GM21390 (cell line): Measurements from ENCODE around the gene SLC6A1.

ENCODE experiments used
- ATAC-seq: cut with Tn5 transposase; IDR thresholded peaks from one replicate; pipeline ENCODE4 v1.9.1; 2021; ENCODE audit not compliant: unreplicated experiment

The SLC6A1 gene

DNA sequence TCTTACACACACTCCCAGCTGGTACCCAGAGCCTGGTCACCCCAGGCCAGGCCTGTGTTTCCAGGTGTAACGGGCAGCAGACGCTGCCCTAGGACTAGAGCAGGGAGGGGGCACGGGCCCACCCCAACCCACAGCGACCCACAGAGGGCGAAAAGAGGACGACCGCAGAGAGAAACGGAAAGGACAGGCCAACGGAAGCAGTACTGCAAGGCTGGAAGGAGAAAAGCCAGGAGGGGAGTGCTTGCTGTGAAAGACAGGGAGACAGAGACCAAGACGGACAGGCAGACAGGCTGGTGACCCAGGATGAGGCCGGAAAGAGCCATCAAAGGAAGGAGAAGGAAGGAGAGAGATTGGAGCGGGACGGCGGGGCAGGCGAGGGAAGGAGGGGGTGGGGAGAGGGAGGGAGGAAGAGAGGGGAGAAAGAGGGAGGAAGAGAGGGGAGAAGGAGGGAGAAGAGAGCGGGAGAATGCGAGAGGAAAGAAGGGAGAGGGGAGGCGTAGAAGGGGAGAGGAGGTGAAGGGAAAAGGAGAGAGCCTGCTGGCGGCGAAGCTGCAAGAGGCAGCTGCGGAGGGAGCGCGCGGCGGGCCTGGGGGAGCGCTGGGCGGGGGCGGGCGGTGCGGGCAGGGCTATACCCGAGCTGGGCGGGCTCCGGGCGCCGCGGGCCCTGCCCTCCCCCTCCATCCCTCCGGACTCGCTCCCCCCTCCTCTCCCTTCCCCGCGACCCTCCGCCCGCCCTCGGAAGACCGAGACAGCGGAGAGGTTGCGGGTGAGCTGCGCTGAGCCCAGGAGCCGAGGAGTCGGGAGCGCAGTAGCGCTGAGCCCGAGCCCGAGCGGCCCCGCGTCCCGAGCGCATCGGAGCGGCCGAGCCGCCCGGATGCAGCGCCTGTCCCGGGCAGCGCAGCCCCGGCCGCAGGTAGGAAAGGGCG is at the start of gene SLC6A1:
TSS of gene SLC6A1 (plus strand) at position 732 of the 926 bp plus-strand sequence. CDS start 24,464 bp downstream, outside the sequence.
- ATAC-seq: no peak

DNA sequence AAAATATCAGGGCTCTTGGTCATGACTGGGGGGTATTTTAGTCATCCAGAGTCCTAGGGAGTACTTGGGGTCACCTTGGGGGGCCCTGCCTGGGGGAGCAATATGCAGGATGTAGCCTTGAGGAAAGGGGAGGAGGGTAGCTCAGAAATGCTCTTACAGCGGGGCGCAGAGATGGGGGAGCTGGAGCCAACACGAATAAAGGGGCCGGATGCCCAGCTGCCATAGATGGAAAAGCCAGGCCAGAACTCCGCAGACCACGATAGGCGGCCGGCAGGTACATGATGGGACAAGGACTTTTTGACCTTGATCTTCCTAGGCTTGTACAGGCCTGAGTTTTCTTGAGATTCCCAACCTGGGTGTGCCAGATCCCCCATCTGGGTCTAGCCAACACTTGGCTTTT is 47.7 kb upstream of the SLC6A1 start:
- ATAC-seq: no peak

DNA sequence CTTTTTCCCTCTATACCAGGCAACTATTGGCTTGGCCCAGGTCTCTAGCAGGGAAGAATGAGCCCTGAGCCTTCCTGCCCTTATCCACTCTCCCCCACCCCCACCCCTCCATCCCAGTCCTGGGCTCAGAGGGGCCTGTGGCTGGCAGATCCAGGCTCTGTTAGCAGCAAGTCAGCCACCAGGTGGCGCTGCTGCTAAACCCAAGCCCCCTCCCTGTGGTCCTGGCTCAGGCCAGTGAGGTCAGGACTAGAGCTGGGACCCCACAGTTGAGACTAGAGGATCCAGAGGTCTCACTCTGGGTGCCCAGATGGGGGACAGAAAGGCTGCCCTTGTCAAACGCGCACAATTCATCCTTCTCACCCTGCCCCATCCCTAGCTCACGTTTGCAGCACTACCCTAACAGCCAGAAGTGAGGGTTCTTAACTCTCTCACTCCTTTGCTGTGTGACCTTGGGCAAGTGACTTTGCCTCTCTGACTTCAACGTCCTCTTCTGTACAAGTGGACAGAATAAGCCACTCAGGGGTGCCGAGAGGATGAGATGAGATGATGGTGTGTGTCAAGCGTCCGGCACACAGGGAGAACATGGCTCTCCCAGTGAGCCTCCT is 46.8 kb upstream of the SLC6A1 start:
- ATAC-seq: no peak

DNA sequence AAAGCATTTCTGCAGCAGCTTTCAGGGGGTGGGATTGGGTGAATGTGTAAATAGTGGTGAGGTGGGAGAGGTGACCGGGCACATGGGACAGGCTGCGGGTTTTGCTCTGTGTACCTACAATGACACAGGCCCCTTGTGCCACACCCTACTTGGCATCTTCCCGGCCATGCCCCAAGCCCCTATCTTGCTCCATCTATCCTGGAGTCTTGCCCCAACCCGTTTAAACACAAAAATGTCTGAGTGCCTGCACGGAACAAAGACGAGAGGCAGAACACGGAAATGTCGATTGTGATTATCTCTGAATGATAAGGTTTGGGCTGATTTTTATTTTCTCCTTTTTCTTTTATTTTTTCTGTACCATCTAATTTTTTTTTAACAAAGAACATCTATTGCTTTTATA is 46.0 kb upstream of the SLC6A1 start:
- no peak for ATAC-seq

DNA sequence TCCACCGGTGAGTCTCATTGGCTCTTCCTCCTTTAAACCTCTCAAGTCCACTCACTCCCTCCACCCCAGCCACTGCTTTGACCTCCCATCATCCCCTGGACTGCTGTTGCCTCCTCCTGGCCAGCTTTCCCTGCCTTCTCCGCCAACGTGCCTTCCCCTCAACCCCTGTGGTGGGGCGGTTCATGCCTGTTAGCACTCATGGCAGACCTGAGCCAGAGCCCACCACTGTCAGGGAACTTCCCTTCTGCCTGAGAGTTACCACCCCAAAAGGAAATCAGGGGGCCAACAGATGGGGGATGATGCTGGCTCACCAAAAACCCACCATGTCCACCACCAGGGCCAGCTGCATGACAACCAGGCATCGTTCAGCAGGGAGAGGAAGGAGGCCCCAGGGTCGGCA is 44.2 kb upstream of the SLC6A1 start:
- ATAC-seq: no peak

DNA sequence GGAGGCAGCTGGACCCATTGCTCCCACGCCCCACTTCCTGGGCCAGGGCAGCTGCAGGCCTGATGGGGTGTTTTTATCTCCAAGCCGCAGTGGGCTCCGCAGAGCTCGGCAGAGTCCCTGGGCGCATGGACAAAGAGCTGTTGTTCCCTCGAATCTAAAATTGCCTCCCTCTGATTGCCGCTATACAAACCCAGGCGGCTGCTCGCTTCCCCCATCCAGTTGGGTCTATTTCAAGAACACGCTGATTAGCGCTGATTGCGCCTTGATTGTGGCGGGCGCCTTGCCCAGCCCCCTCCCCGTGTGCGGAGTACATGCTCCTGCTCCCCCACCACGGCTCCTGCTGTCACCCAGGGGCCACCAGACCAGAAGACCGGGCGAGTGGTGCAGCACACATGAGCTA is 43.4 kb upstream of the SLC6A1 start:
- no peak for ATAC-seq

DNA sequence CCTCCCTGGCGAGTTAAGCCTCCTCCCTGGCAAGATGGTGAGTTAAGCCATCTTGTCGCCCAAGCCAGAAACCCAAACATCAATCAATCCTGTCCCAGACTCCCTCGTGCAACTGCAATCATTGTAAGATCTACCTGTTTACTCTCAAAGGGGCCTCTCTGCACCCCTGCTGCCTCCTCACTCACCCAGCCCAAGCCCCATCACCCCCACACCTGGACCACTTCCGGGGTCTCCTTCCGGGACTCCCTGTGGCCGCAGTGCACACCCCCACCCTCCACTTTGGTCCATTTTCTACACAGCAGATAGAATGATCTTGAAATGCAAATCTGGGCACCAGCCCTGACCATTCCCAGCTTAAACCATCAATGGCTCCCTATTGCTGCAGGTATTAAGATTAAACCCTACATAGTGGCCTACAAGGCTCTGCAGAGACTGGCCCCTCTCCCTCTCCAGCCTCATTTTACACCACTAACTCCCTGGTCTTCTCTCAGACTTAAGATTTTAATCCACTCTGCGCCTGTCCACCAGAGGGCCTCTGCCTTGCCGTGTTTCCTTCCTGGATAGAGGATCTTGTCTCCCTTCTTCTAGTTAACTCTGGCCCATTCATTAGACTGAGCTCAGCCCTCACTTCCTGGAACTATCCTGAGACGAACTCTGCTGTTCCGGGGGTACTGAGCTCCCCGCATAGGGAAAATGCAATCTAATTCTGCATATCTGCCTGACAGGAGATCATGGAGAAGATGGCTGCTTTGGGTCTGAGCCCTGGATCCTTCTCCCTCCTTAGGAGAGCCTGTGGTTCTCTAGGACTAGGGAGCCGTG is 41.9 kb upstream of the SLC6A1 start:
- ATAC-seq: no peak

DNA sequence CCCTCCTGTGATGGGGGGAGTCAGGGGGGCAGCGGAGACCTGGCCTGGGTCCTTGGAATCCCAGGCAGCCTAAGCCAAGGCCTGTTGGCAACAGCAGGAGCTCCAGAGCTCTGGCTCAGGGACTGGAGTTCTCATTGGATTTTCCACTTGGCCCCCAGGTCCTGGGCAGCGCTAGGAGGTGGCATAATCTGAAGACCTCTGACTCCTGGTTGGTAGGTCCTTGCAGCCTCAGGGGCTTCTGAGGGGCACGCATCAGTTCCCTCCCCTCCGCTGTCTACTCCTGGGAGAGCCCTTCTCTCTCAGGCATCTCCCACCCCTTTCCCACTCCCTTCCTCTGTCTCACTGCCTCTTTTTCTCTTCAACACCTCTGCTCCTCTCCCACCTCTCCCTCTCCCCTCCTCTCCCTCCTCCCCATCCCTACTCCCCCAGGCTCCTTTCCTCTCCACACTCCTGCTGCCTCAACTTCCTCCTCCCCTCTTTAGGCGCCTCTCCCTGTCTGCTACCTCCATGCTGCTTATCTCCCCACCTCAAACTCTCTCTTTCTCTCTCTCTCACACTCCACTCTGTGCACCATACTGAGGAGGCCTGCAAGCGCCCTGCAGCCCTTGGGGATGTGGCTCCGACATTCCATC is 41.1 kb upstream of the SLC6A1 start:
- ATAC-seq: no peak

DNA sequence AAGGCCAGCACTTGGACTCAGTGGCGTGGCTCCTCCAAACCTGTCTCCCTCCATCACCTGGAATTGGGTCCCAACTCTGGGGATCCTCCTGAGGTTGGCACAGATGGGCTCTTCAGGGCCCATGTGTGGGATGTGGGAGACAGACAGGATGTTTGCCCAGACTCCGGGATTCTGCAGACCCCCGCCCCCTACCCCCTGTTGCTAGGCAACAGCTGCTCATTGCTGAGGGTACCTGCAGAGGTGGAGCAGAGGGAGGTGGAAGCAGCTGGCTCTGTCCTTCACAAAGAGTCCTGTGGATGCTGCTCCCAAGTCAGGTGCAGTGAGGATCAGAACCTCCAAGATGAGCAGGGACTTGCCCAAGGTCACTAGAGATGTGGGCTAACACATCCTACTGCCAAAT is 40.0 kb upstream of the SLC6A1 start:
- ATAC-seq: no peak

DNA sequence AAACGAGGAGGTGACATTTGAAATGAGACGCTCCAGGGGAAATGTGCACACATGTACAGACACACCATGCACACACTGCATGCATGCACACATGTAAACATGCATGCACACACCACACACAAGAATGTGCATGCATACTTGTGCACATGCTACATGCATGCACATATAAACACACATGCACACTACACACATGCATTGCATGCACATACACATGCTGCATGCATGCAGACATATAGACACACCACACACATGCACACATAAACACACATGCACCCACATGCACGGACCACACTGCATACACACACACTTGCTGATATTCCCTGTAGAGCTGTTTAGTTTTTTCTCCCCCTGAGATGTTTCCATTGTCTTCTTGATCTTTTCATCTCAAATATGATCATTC is 37.8 kb upstream of the SLC6A1 start:
- no peak for ATAC-seq

DNA sequence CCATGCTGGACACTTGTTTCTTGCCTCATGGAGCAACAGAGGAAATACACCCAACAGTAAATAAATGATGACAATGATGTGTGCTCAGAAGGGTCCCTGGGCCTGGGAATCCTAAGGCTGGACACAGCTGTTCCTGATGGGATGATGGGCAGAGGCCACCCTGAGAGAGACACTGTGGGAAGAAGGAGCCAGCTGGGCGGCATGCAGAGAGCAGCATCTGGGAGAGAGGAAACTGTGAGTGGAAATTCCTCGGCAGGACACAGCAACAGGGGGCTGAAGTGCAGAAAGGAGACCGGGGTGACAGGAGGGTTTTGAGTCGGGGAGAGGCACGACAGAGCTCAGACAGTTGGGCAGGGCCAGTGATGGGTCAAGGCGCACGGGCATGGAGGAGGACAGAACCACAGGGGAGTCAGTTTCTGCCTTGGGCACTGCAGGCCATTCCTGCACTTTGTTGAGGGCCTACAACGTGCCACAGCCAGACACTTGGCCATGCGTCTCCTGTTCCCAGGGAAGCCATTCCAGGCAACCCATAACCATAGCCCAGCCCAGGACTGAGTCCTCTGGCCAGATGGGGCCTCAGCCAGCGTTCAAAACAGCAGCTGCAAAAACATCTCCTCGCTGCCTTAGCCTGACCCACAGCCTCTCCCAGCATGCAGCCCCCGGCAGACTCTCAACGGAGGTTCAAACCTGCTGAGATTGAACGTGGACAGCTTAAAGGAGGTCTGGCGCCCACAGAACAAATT is 36.7 kb upstream of the SLC6A1 start:
- ATAC-seq: no peak

DNA sequence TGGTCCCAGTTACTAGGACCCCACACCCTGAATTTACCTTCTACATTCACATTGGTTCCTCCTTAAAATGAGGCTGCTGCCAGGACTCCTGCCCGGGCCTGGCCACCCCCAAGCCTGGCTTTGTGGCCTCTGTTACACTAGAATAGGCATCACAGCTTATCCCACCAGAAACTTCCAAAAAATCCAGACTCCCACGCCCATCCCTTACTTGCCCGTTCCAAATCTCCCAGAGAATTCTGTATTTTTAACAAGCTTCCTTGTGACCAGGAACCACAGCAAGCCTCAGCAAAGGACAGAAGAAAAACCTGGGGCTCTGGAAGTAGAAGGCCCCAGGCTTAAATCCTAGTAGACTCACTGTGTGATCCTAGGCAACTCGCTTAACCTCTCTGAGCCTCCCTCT is 36.0 kb upstream of the SLC6A1 start:
- ATAC-seq: no peak

DNA sequence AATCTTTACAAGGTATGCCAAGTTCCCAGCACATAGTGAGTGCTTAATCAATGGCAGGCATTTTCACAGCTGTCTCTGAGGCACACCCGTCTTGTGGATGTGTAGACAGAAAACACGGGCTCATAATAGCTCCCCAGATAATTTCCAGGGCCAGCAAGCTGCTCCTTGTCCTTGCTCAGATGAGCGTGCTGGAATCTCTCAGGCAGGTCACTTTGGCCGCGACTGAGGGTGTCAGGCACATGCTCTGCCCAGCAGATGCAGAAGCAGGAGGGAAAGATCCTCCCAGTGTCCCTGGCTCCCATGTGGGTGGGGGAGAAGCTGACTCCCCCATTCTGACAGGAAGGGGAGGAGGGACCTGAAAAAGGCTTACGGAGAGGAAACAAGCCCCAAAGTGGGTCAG is 35.6 kb upstream of the SLC6A1 start:
- no peak for ATAC-seq

DNA sequence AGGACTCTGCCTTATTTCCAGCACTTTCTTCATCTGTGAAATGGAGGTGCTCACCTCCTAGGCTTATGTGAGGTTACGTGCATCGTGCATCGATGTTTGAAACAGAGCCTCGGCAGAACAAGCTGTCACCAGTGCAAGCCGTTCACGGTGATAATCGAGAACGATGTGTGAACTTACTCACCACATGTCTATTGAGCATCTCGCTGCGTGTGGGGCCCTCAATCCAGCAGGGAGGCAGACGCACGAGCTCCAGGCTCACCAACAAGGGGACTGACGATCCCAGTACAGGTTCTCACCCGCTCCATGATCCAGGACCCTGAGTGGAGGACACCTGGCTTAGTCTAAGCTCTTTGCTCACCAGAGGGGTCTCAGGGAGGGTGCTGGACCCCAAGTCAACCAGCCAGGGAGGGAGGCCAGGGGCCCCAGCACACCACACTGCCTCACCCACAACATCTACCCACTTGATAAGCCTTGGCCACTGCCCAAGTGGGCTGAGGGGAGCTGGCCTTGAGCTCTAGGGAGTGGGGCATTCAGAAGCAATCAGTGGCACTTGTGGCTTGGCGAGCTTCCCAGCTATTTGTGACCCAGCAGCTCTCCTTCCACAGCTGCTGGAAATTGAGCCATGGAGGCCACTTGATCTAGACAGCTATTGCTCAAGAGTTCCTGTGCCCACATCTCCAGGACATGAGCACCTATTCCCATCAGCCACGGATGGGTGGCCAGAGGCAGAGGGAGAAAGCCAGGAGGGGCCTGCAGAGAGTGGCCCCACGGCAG is 34.4 kb upstream of the SLC6A1 start:
- ATAC-seq: no peak

DNA sequence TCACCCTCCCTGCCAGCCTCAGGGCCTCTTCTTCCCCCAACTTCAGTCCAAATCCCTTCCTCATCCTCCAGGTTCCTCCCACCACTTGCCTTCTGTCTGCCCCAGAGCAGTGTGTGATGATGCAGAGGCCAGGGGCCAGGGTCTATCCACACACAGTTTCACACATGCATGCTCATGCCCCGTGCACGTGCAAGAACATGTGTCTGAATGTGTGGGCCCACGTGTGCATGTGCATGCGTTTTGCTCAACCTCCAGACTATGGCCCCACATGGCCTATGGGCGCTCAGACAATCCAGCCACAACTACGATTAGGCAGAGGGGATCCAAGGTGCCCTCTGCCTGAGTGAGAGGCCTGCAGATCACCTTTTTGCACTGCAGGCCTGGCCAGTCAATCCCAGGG is 32.3 kb upstream of the SLC6A1 start:
- no peak for ATAC-seq

DNA sequence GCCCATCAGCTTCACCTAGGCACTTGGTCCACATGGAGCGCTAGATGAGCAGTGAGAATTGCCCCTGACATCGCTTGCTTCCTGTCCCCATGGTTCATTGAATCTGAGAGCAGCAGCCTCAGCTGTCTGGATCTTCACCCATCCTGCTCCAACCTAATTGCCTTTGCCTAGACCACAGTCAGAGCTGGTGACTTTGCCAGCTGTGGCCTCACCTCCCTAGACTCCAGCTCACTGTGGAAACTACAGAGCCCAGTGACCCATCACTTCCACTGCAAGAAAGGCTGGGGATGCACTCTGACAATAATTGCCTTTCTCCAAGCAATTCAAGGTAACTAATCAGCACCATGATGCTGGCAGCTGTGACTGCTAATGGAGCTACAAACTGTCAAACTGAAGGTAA is 30.6 kb upstream of the SLC6A1 start:
- ATAC-seq: no peak

DNA sequence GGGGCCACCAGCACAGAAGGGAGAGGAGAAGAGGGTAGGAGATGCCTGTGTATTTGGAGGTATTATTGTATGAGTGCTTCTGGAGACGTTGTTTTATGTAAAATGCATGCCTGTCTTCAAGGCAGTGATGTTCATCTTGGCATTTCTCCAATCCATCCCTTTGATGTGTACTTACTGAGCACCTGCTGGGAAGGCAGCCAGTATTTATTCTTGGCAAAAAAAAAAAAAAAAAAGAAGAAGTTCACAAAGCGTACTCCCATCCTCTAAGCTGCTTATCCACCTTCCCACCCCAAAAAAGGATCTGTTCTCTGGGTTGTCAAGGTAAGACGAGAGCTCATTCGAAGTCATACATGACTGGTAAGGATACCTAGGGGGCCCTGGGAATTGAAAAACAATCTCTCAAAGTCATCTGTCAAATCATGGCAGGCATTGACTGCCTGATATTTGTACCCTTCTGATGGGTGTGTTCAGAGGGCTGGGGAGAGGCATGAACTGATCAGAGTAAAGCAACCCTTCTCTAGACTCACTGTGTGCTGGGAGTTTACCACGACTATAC is 30.0 kb upstream of the SLC6A1 start:
- no peak for ATAC-seq

DNA sequence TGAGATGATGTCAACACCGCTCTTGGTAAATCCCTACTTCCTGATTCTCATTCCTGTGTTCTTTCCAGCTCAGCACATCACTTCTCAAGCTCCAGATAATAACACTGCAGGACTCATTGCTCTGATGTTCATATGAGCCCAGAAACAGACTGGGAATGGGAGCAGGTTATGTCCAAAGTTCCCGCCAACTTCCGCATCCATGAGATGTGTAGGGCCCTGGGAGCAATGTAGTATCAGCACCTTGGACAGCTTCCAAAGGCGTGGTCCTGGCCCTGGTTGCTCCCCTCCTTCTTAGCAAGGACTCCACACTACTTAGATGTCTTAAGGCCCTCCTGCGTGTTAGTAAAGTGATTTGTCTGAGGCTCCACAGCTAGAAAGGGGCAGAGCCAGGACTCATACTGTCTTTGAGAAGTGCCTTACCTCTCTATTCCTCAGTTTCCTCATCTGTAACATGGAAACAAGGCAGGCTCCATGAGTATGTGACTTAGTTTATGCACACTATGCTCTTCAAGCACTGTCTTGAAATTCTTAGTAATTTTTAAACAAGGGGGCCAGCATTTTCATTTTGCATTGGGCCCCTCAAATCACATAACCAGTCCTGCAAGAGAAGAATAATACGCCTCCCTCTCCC is 27.9 kb upstream of the SLC6A1 start:
- ATAC-seq: no peak

DNA sequence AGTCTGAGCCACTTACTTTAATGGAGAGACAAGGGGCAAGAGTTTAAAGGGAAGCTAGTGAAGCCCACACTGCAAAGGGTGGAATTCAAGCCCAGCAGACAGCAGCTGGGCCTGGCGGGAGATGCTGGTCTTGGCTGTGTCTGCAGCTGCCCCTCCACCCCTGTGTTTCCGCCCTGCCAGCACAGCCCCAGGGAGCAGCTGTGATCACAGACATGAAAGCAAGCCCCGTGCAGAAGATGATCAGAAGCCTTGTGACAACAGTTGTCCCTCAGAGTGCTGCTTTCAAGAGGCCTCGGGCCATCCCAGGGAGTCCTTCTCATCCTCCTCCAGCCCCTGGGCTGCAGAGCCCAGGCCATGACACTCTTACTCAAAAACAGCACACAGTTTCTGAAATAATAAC is 24.1 kb upstream of the SLC6A1 start:
- ATAC-seq: no peak
